H9 (cell line): ENCODE measurements around the gene JAML. TPM values are rescaled to one million over a fixed set of nuclear protein-coding genes. Genes with fewer than 3 reads are reported as not detected.

Experiments
- DNase-seq: peaks from one replicate; pipeline ENCODE4 v3.0.0-alpha.2; 2017
- H2AFZ ChIP-seq: one replicate; pipeline ENCODE4 v1.6.1; 2013; ENCODE audit warnings: mild to moderate bottlenecking, low read length, control low read depth, moderate library complexity
- H2AK5ac ChIP-seq: 2 replicates; pipeline ENCODE4 v1.6.1; 2013; ENCODE audit warnings: low read length, control low read depth, mixed read lengths; ENCODE audit not compliant: insufficient read length
- H2BK120ac ChIP-seq: one replicate; pipeline ENCODE4 v1.6.1; 2013; ENCODE audit warnings: low read depth, mild to moderate bottlenecking, low read length, control low read depth, inconsistent platforms; ENCODE audit not compliant: poor library complexity, severe bottlenecking
- H2BK12ac ChIP-seq: 2 replicates; pipeline ENCODE4 v1.6.1; 2013; ENCODE audit warnings: low read length, control low read depth, mixed read lengths, low read depth; ENCODE audit not compliant: insufficient read length
- H2BK15ac ChIP-seq: 2 replicates; pipeline ENCODE4 v1.6.1; 2013; ENCODE audit warnings: low read depth, low read length, control low read depth
- H2BK20ac ChIP-seq: one replicate; pipeline ENCODE4 v1.6.1; 2013; ENCODE audit warnings: low read depth, mild to moderate bottlenecking, low read length, control low read depth, inconsistent platforms; ENCODE audit not compliant: poor library complexity, severe bottlenecking
- H2BK5ac ChIP-seq: 2 replicates; pipeline ENCODE4 v1.6.1; 2013; ENCODE audit warnings: low read length, control low read depth, mixed read lengths; ENCODE audit not compliant: insufficient read length
- H3K14ac ChIP-seq: 2 replicates; pipeline ENCODE4 v1.6.1; 2013; ENCODE audit warnings: low read length, control low read depth; ENCODE audit not compliant: insufficient read depth
- H3K18ac ChIP-seq: 2 replicates; pipeline ENCODE4 v1.6.1; 2013; ENCODE audit warnings: low read depth, mild to moderate bottlenecking, mixed read lengths, low read length, control low read depth; ENCODE audit not compliant: insufficient read length
- H3K23ac ChIP-seq: 2 replicates; pipeline ENCODE4 v1.6.1; 2013; ENCODE audit warnings: low read length, control low read depth, mixed read lengths, low read depth; ENCODE audit not compliant: insufficient read length
- H3K23me2 ChIP-seq: 2 replicates; pipeline ENCODE4 v1.6.1; 2013; ENCODE audit warnings: low read depth, mild to moderate bottlenecking, mixed read lengths, low read length, control low read depth; ENCODE audit not compliant: insufficient read length, poor library complexity, severe bottlenecking
- H3K27ac ChIP-seq: 2 replicates; pipeline ENCODE4 v1.5.1; 2013; ENCODE audit warnings: low read length, control low read depth, mixed read lengths, low read depth; ENCODE audit not compliant: insufficient read length
- H3K27me3 ChIP-seq: 2 replicates; pipeline ENCODE4 v1.6.1; 2013; ENCODE audit warnings: low read length, control low read depth, inconsistent platforms; ENCODE audit not compliant: insufficient read depth
- H3K4ac ChIP-seq: 2 replicates; pipeline ENCODE4 v1.6.1; 2013; ENCODE audit warnings: low read depth, mild to moderate bottlenecking, control low read depth, inconsistent platforms, low read length, moderate library complexity
- H3K4me1 ChIP-seq: 2 replicates; pipeline ENCODE4 v1.6.1; 2013; ENCODE audit warnings: low read length, control low read depth, inconsistent platforms; ENCODE audit not compliant: insufficient read depth
- H3K4me2 ChIP-seq: 2 replicates; pipeline ENCODE4 v1.6.1; 2013; ENCODE audit warnings: low read length, control low read depth, mixed read lengths; ENCODE audit not compliant: insufficient read length, insufficient read depth
- H3K56ac ChIP-seq: 2 replicates; pipeline ENCODE4 v1.6.1; 2013; ENCODE audit warnings: low read depth, mild to moderate bottlenecking, mixed read lengths, low read length, control low read depth; ENCODE audit not compliant: insufficient read length
- H3K79me1 ChIP-seq: 2 replicates; pipeline ENCODE4 v1.6.1; 2013; ENCODE audit warnings: low read depth, mild to moderate bottlenecking, moderate library complexity, low read length, control low read depth, inconsistent platforms; ENCODE audit not compliant: insufficient read depth, poor library complexity, severe bottlenecking
- H3K79me2 ChIP-seq: 2 replicates; pipeline ENCODE4 v1.6.1; 2013; ENCODE audit warnings: low read length, control low read depth, inconsistent platforms; ENCODE audit not compliant: insufficient read depth
- H3K9ac ChIP-seq: 2 replicates; pipeline ENCODE4 v1.6.1; 2013; ENCODE audit warnings: low read length, control low read depth, mixed read lengths; ENCODE audit not compliant: insufficient read length; ENCODE audit errors: extremely low read depth
- H3K9me3 ChIP-seq: one replicate; pipeline ENCODE4 v1.6.1; 2013; ENCODE audit warnings: low read depth, low read length, inconsistent platforms; ENCODE audit not compliant: control insufficient read depth
- H3T11ph ChIP-seq: one replicate; pipeline ENCODE4 v1.6.1; 2013; ENCODE audit warnings: mild to moderate bottlenecking, low read length, control low read depth, inconsistent platforms
- H4K20me1 ChIP-seq: one replicate; pipeline ENCODE4 v1.6.1; 2013; ENCODE audit not compliant: control insufficient read depth, insufficient read length, insufficient read depth
- H4K5ac ChIP-seq: 2 replicates; pipeline ENCODE4 v1.6.1; 2013; ENCODE audit warnings: low read depth, mild to moderate bottlenecking, mixed read lengths, low read length, control low read depth; ENCODE audit not compliant: insufficient read length
- H4K8ac ChIP-seq: replicated peaks from 2 replicates; pipeline ENCODE4 v1.6.1; 2013; ENCODE audit warnings: low read length, control low read depth, mixed read lengths, low read depth; ENCODE audit not compliant: insufficient read length
- H4K91ac ChIP-seq: 2 replicates; pipeline ENCODE4 v1.6.1; 2013; ENCODE audit warnings: low read depth, mild to moderate bottlenecking, moderate library complexity, mixed read lengths, low read length, control low read depth; ENCODE audit not compliant: insufficient read length
- H3K27ac Mint-ChIP-seq, 3 experiments: 2 replicates in 2 of 3; 3 replicates in 1 of 3; pipeline ENCODE4 v1.8.0; 2020 to 2021; ENCODE audit warnings: mixed read lengths in 3 of 3, mild to moderate bottlenecking in 1 of 3, moderate library complexity in 1 of 3
- H3K27me3 Mint-ChIP-seq: 2 replicates; pipeline ENCODE4 v1.8.0; 2021; ENCODE audit warnings: low read depth, mild to moderate bottlenecking, moderate library complexity, mixed read lengths
- H3K36me3 Mint-ChIP-seq, 3 experiments: 2 replicates in 2 of 3; 3 replicates in 1 of 3; pipeline ENCODE4 v1.8.0; 2020 to 2021; ENCODE audit warnings: low read depth in 3 of 3, mixed read lengths in 3 of 3; ENCODE audit not compliant: insufficient read depth in 1 of 3
- H3K4me1 Mint-ChIP-seq, 2 experiments: 2 replicates each; pipeline ENCODE4 v1.8.0; 2020; ENCODE audit warnings: mixed read lengths in 2 of 2
- H3K4me3 Mint-ChIP-seq, 2 experiments: 2 replicates in 1 of 2; 3 replicates in 1 of 2; pipeline ENCODE4 v1.8.0; 2020 to 2021; ENCODE audit warnings: mild to moderate bottlenecking in 2 of 2, mixed read lengths in 2 of 2, moderate library complexity in 1 of 2
- H3K9me3 Mint-ChIP-seq, 2 experiments: 2 replicates in 1 of 2; 3 replicates in 1 of 2; pipeline ENCODE4 v1.8.0; 2020; ENCODE audit warnings: mild to moderate bottlenecking in 2 of 2, mixed read lengths in 2 of 2, moderate library complexity in 1 of 2
- CTCF ChIP-seq: fragments of 200-600 bp; sonication (generic); conservative IDR thresholded peaks from 3 replicates; pipeline ENCODE4 v1.8.0; 2021; ENCODE audit warnings: antibody characterized with exemption, mild to moderate bottlenecking
- WGBS: extraction: QIAGEN DNeasy Blood & Tissue Kit; methylation state at CpG from one replicate; pipeline ENCODE4 v1.1.7; 2013; ENCODE audit warnings: missing lambda C conversion rate, low lambda C conversion rate, mixed read lengths; ENCODE audit not compliant: insufficient read length; ENCODE audit errors: extremely low coverage; 5-methylcytosine and 5-hydroxymethylcytosine counted together
- total RNA-seq: library from RNA; stranded (reverse); gene quantifications from 2 replicates; pipeline ENCODE4 v1.2.1, GENCODE V29; 2021

Gene JAML
- total RNA-seq, 1 experiment from 2014 or later = 0.48 TPM

DNA sequence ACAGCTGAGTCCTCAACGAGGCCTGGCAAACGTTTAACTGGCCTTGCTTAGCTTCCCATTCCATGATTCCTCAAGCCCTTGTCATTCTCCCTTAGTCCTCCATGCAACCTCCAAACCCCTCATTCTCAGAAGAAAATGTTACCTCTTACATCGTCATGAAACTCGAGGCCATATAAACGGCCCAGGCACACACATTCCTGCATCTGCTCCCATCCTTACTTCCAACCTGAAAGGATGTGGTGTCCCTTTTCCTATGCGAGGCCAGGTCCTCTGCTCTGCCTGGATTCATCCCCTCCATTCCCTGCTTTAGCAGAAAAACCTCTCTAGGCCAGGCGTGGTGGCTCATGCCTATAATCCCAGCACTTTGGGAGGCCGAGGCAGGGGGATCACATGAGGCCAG is 18.4 kb upstream of the JAML start:
- no peak overlapping the region for H3K4me2 ChIP-seq
- Mint-ChIP-seq H3K4me1 (peaks cover 13 to 23% of the 10 kb centered on the region in 2 experiments), H3K27me3 (peaks cover 44% of the 10 kb centered on the region), H3K4me3 (no peak overlapping the region), H3K36me3 (no peaks in the 10 kb centered on the region), H3K9me3 (no peaks in the 10 kb centered on the region), H3K27ac (no peak overlapping the region)
- H3K9me3 ChIP-seq = no peaks in the 10 kb centered on the region
- peak overlapping the region; percentile 53 for H3K18ac ChIP-seq
- H4K8ac ChIP-seq = no peak overlapping the region
- no peak overlapping the region for H2BK120ac ChIP-seq
- peak overlapping the region; percentile 66; the same call in 1 of the 2 replicates for H3K14ac ChIP-seq
- H2BK5ac ChIP-seq = no peak overlapping the region
- no peak overlapping the region for H4K91ac ChIP-seq
- H2BK20ac ChIP-seq = no peak overlapping the region
- H3T11ph ChIP-seq = no peak overlapping the region
- no peak overlapping the region for H3K27ac ChIP-seq
- no CpG with 5 or more reads among the region's 8 CpGs for WGBS
- no peak for DNase-seq
- H3K23me2 ChIP-seq = no peaks in the 10 kb centered on the region
- no peak overlapping the region for H2BK15ac ChIP-seq
- H2AFZ ChIP-seq = no peak overlapping the region
- no peak overlapping the region for H3K23ac ChIP-seq
- no peaks in the 10 kb centered on the region for H3K79me2 ChIP-seq
- H2AK5ac ChIP-seq = no peak overlapping the region
- no peaks in the 10 kb centered on the region for H3K79me1 ChIP-seq
- H3K4me1 ChIP-seq = peaks cover 6% of the 10 kb centered on the region; the same call in 1 of the 2 replicates
- no peak overlapping the region for H4K5ac ChIP-seq
- no peaks in the 10 kb centered on the region for H3K27me3 ChIP-seq
- no peak overlapping the region for H2BK12ac ChIP-seq
- H3K56ac ChIP-seq = no peak overlapping the region
- H4K20me1 ChIP-seq = no peaks in the 10 kb centered on the region
- no peak overlapping the region for H3K4ac ChIP-seq
- H3K9ac ChIP-seq = no peak overlapping the region
- no peak for TF ChIP-seq CTCF
